ENCODE data around the gene STK25.
"Not testable (repeated sequence)": the region's sequence is repeated elsewhere in the genome, so short reads cannot be mapped to it uniquely, and the experiment has no call there.

STK25 gene

DNA sequence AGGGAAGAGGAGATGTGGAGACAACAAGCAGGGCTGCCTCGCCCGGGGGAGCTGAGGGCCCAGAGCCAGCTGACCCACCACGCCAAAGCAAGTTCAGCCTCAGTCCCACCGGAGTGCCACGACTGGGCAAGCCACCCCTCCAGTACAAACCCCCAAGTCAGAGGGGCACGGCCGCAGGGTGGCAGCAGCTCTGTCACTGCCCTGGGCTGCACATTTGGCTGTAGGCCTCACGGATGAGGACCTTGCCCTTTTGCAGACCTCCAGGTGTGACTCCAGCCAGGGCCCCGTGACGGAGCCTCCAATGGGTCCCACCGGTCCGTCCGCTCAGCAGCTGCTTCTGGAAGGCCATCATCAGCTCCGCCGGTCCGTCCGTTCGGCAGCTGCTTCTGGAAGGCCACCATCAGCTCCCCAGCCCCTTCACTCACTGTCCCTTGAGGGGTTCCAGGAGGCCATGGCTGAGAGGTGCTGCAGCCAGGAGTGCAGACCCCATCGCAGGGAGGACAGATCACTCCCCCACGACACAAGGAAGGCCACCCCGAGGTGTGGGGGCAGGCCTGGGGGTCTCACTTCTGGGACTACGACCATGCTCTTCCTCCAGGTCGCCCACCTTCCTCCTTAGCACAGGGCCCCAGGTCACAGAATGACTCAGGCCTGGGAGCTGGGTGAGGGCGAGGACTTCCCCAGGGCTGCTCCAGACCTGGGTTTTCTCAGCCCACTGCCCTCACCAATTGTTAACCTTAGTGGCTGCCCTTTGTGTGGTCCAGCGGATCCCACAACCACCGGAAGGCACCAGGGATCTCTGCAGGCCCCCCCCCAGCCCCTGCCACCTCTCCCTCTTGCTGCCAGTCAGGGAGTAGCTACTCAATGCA is 24.6 kb upstream of the STK25 start:
- DNase-seq (ENCODE audit: low read depth): no peak
- TF ChIP-seq, protein P1, sequence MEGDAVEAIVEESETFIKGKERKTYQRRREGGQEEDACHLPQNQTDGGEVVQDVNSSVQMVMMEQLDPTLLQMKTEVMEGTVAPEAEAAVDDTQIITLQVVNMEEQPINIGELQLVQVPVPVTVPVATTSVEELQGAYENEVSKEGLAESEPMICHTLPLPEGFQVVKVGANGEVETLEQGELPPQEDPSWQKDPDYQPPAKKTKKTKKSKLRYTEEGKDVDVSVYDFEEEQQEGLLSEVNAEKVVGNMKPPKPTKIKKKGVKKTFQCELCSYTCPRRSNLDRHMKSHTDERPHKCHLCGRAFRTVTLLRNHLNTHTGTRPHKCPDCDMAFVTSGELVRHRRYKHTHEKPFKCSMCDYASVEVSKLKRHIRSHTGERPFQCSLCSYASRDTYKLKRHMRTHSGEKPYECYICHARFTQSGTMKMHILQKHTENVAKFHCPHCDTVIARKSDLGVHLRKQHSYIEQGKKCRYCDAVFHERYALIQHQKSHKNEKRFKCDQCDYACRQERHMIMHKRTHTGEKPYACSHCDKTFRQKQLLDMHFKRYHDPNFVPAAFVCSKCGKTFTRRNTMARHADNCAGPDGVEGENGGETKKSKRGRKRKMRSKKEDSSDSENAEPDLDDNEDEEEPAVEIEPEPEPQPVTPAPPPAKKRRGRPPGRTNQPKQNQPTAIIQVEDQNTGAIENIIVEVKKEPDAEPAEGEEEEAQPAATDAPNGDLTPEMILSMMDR (IDR thresholded peaks at IDR 0.05; ENCODE audit: low read length, missing control alignments): no peak

DNA sequence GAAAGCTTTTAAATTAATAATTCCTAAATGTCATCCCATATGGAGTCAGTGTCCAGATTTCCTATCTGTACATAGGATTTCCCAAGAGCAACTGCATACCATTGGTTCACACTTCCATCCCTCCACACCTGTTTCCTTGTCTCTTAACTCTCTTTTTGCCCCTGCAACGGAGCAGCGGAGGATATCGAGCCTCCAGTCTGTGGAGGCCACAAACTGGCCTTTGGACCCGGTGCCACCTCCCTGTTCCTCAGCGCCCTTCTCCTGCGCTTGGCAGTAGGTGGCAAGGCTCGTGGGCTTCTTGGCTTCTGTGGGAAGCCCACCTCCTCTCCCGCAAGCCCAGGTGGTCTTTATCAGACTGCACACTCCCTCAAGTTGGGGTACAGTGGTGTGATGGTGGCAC is 23.8 kb upstream of the STK25 start:
- TF ChIP-seq, protein P1 (IDR thresholded peaks at IDR 0.05; ENCODE audit: low read length, missing control alignments): no peak
- no peak for DNase-seq (ENCODE audit: low read depth)

More for the DNA sequence above, 24.6 kb upstream of the STK25 start:
- H3K4me3 ChIP-seq (replicated peaks; ENCODE audit: low read depth, low read length): no peak overlapping the region

DNA sequence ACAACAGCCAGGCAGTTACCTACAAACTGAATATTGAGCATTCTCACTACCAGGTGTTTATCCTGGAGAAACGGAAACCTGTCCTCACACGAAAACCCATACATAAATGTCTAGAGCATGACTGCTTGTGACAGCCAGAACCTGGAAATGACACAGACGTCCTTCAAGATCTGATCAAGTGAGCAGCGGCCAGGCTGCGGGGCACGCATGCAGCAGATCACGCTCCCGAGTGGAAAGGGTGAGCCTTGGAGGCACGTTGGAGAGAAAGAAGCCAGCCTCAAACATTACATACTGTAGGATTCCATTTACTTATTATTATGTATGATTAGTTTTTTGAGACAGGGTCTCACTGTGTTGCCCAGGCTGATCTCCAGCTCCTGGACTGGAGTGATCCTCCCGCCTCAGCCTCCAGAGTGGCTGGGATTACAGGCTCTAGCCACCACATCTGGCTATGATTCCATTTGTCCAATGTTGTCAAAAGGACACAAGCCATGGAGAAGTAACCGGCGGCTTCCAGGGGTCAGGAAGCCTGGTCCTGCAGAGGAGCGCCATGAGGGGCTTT is 22.9 kb upstream of the STK25 start:
- H3K4me3 ChIP-seq (replicated peaks; ENCODE audit: low read depth, low read length): no peak overlapping the region
- no peak for DNase-seq (ENCODE audit: low read depth)
- TF ChIP-seq, protein P1 (IDR thresholded peaks at IDR 0.05; ENCODE audit: low read length, missing control alignments): no peak

More for the DNA sequence above, 23.8 kb upstream of the STK25 start:
- no peak overlapping the region for H3K4me3 ChIP-seq (replicated peaks; ENCODE audit: low read depth, low read length)

DNA sequence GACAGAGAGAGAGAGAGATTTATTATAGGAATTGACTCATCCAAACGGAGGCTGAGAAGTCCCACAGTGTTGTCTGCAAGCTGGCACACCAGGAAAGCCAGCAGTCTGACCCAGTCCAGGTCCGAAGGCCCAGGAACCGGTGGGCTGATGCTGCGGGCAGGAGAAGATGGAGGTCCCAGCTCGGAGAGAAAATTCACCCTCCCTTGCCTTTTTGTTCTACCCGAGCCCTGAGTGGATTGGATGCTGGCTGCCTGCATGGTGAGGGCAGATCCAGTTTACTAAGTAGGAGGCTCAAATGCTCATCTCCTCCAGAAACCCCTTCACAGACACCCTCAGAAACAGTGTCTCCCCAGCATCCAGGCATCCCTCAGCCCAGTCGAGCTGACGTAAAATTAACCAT is 22.2 kb upstream of the STK25 start:
- TF ChIP-seq, protein P1 (IDR thresholded peaks at IDR 0.05; ENCODE audit: low read length, missing control alignments): no peak
- H3K4me3 ChIP-seq (replicated peaks; ENCODE audit: low read depth, low read length): no peak overlapping the region
- no peak for DNase-seq (ENCODE audit: low read depth)

DNA sequence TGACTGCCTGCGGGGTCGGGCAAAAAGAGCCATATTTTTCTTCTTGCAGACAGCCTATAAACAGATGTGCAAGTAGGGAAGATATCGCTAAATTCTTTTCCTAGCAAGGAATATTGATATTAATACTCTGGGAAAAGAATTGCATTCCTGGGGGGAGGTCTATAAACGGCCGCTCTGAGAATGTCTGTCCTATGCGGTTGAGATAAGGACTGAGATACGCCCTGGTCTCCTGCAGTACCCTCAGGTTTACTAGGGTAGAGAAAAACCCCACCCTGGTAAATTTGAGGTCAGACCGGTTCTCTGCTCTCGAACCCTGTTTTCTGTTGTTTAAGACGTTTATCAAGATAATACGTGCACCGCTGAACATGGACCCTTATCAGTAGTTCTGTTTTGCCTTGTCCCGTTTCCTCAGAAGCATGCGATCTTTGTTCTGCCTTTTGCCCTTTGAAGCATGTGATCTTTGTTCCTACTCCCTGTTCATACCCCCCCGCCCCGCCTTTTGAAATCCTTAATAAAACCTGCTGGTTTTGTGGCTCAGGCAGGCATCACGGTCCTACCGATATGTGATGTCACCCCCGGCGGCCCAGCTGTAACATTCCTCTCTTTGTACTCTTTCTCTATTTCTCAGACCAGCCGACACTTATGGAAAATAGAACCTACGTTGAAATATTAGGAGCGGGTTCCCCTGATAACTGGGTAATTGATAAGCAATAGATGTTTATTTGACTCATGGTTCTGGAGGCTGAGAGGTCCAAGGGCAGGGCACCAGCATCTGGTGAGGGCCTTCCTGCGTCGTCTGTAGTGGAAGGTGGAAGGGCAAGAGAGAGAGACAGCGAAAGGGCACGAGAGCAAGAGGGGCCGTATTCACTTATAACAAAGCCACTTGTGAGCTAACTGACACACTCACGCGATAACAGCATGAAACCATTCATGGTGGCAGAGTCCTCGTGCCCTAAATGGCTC is 17.7 kb upstream of the STK25 start:
- not testable (repeated sequence) for DNase-seq (ENCODE audit: low read depth); H3K4me3 ChIP-seq (replicated peaks; ENCODE audit: low read depth, low read length)

DNA sequence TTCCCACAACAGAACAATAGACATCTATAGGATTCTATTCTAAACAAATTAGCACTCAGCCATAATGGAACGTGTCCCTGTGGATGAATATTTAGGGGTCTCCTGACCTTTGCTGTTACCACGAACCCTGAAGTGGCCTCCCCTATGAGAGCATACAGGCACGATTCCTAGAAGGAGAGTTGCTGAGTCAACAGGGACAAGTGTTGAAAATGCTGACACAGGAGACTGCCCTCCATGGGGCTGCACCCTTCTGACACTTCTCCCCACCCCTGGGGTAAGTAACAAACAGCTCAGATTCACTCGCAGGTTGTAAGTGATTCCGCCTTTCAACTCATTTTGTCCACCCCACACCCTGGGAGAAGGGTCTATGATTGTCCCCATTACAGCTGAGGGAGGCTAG is 14.1 kb upstream of the STK25 start:
- DNase-seq (ENCODE audit: low read depth): no peak
- TF ChIP-seq, protein P1 (IDR thresholded peaks at IDR 0.05; ENCODE audit: low read length, missing control alignments): no peak
- H3K4me3 ChIP-seq (replicated peaks; ENCODE audit: low read depth, low read length): no peak overlapping the region

DNA sequence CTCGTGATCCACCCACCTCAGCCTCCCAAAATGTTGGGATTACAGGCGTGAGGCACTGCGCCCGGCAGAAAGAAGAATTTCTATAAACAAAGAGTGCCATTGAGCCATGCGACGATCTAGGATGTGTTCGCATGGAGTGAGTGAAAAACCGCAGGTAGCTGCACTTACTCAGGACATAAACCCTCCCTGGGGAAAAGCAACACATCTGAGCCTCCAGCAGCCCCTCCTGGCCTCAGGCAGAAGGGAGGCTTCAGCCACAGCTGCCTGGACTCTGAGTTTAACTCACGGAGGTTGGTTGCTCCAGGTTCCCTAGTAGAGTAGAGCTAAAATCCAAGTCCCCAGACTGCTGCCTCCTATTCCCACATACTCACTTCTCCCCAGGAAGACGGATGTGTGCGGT is 11.3 kb upstream of the STK25 start:
- TF ChIP-seq, protein P1 (IDR thresholded peaks at IDR 0.05; ENCODE audit: low read length, missing control alignments): no peak
- H3K4me3 ChIP-seq (replicated peaks; ENCODE audit: low read depth, low read length): no peak overlapping the region
- DNase-seq (ENCODE audit: low read depth): no peak

Data from fibroblast of pulmonary artery (primary cell).